HCT116 (cell line): ENCODE results near the gene DNAJC3. TPM values are rescaled to one million over a fixed set of nuclear protein-coding genes. Genes with fewer than 3 reads are reported as not detected.

Experiments
- total RNA-seq: library from RNA; stranded (reverse); gene quantifications from one replicate; pipeline ENCODE4 v1.2.1, GENCODE V29; 2021; ENCODE audit not compliant: unreplicated experiment

The DNAJC3 gene
- total RNA-seq, 1 experiment from 2014 or later, result 28.5 TPM

Other genes starting within 250 kb of the DNAJC3 start
- gene CLDN10, start 124.4 kb upstream of the DNAJC3 start, total RNA-seq, result not detected
- gene DZIP1, start 32.4 kb upstream of the DNAJC3 start, total RNA-seq, result 0.17 TPM